ENCODE results near the gene ARPC2.

- TF ChIP-seq POLR2A (IDR thresholded peaks at IDR 0.05) = no peak
- no peak for TF ChIP-seq CTCF (IDR thresholded peaks at IDR 0.05)
- no peak for TF ChIP-seq POLR2AphosphoS5 (IDR thresholded peaks at IDR 0.05)
- TF ChIP-seq EP300 (IDR thresholded peaks at IDR 0.05) = no peak
These were observed 56.9 kb downstream of the ARPC2 start for GRCh38 chr2:218273908-218274249.

All from gastroesophageal sphincter (tissue), 3 donors.